Ishikawa (cell line): ENCODE data around the gene PDE4D.

Experiments used
- FOXM1 ChIP-seq: IDR thresholded peaks from 2 replicates; pipeline ENCODE4 v1.6.1; 2012; ENCODE audit warnings: low read depth, borderline replicate concordance
- TAF1 ChIP-seq: IDR thresholded peaks from 2 replicates; pipeline ENCODE4 v1.6.1; 2012; ENCODE audit warnings: low read depth, mild to moderate bottlenecking

GRCh38 chr5:59169081-59169767, 724.3 kb downstream of the PDE4D start:
- TF ChIP-seq FOXM1: no peak
- TF ChIP-seq TAF1: no peak
